Inflammatory macrophage (primary cell): ENCODE data around the gene EFCAB6.

Experiments
- DNase-seq, 2 donors: peaks; one replicate each; pipeline ENCODE4 v3.0.0-alpha.2; 2020 to 2022

EFCAB6 gene

GRCh38 chr22:43828998-43829782 is 17.1 kb upstream of the EFCAB6 start:
- no peak for DNase-seq

- DNase-seq, result no peak
Observed at GRCh38 chr22:43828725-43828997, 16.6 kb upstream of the EFCAB6 start.

DNA sequence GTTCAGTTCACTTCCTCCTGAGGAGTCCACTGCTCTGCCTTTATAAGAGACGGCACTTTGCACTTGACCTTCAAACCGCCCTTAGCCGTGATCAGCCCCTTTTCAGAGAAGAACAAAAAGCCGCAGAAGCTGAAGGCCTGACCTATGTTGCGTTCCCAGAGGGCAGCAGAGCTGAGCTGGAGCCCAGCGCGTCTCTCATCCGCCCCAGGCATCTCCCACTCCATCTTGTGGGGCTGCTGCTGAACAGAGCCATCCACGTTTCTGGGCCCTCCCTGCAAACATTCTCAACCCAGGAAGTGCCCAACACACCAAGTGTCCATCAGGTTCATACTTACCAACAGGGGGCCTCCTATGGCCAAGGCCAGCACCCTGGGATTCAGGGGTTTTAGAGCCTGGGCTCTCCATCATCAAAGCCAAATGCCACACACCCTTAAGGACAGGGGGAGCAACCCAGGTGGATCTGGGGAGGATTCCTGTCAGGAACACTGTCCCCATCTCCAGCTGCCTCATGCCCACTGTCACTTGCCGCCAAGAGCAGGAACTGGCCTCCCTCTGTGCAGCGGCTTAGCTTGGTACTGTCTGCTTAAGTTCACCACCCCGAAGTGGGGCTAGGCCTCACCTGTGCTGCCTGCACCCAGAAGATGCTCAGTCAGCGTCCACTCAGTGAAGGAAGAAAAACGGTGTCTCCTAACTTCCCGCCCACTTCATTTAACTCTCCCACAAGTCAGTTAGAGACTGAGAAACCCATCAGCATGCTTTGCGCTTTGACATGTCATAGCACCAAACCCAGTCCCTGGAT is 16.0 kb upstream of the EFCAB6 start:
- no peak for DNase-seq

DNA sequence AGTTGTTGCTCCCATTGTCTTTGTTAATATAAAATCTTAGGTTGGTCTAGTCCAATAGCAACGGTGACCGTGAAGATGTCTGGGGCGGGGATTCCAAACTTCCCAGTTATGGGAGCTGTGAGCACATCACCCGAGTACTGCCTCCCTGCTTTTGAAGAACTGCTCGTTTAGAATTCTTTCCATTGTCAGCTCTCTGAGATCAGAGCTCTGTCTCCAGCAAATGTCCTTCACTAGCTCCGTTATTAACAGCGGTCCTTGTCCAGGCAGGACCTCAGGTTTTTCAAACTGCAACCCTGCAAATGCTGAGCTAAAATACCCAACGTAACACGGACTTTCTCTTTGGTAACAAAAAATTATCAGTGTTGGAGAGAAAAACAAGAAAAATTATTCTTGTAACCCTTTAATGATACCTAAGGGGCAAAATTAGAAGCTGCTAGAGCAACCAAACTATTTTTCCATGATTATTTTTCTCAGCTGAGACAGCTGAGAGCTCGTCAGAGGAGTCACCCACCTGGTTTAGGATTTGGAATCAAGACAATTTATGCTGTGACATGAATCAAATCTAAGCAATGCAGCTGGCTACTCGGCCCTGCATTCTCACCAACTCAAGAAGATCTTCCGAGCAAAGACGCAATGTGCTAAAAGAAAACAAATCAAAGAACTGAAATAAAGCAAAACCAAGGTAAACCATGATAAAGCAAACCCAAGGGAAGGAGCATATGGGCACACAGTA is 15.1 kb upstream of the EFCAB6 start:
- no peak for DNase-seq

- DNase-seq, result peak in 1 of 2 donors; percentile 4
Observed at GRCh38 chr22:43826142-43827002, 14.3 kb upstream of the EFCAB6 start.

- DNase-seq, result no peak
Observed at GRCh38 chr22:43825651-43826050, 13.5 kb upstream of the EFCAB6 start.

- DNase-seq, result no peak
Observed at GRCh38 chr22:43824724-43825420, 12.8 kb upstream of the EFCAB6 start.

DNA sequence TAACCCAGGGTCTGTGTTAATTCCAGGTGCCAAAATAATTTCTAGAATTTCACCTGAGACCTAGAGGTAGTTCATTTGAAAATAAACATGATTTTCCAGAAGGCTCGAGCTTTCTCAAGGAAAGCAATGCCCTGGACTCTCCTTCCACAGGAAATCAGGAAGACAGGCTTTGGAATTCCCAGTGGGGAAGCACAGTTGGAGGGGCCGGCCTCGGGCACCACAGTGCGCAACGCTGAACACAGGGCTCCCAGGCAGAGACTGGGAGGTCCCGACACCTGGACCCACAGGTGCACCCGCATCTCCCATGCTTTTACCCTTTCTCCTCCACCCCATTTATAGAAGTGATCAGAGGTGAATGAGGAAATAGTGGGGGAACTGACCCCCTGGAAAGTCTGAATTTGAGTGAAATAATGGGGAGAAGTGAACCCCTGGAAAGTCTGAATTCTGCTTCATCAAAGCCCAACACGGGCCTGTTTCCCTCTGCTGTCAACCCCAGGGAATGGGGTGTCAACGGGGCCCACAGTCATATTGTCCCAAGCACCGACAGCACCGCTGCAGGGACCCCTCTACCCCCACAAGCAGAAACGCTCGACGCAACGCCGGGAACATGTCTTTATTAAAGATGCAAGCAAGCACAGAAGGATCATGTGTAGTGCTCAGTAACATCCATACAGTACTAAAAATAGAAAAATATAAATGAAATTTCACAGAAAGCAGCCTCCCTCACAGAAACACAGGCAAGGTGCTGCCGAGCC is 12.0 kb upstream of the EFCAB6 start:
- DNase-seq, result no peak

GRCh38 chr22:43823353-43823908 is 11.3 kb upstream of the EFCAB6 start:
- DNase-seq, result no peak

DNA sequence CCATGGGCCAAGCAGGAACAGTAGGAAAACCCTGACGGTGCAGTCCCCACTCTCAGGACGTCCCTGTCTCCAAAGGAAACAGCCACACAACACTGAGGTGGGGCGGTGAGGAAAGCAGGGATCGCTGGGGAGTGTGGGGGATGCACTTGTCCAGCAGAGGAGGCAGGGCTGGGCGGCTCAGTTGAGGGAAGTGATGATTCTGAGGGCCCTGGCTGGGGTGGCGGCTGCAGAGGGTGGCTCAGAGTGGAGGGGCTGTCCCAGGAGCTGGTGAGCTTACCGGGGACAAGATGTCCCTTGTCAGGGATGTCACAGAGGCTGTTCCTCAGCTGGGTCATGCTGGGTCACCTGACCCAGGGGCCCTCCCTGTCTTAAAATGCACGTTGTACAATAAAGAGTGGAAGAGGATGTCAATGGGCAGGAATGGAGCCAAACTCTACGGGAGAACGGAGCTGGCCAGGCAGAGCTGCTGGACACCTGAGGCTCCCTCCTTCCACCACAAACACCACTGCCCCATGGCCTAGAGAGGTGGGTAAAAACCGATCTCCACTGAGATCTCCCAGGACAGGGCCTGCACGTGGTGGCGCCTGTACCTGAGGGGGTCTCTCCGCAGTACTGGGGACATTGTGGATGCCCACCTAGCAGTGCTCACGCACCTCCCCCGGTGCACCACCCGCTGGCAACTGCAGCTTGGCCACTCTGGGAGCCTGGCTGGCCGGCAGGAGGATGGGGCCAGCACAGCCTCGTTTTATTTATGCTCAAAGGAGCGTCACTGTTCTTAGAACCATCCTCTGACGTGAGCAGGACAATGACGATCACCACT is 9.7 kb upstream of the EFCAB6 start:
- DNase-seq, result no peak

- DNase-seq, result no peak
Observed at GRCh38 chr22:43820651-43821305, 8.7 kb upstream of the EFCAB6 start.

DNA sequence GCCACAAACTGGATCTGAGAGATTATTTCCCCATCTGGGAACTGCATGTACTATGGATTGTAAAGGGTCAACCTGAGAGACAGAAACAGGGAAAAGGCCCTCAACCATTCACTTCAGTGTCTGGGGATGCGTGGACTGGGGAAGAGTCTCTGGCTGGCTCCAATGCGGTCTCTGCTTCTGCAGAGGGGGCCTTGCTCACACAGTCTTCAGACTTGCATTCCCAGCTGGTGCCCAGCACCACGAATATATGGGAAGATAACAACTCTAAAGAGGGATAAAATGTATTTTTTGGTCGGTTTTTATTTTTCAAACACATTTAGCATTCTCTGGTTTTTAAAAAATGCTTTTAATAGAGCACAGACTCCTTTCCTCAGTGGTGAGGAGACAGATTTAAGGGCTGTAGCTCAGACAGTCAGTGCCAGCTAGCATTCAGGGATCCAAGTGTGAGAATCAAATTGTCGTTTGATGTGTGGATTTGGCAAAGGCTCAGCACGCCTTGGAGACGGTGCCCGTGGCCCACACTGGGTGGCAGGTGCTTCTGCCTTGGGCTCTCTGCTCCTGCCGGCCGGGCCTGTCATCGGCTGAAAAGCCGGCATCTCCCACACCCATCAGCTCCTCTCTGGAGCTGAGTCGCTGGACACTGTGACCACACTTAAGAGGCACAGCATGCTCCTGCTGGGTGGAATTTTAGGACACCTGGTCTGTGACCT is 8.0 kb upstream of the EFCAB6 start:
- DNase-seq, result no peak

DNA sequence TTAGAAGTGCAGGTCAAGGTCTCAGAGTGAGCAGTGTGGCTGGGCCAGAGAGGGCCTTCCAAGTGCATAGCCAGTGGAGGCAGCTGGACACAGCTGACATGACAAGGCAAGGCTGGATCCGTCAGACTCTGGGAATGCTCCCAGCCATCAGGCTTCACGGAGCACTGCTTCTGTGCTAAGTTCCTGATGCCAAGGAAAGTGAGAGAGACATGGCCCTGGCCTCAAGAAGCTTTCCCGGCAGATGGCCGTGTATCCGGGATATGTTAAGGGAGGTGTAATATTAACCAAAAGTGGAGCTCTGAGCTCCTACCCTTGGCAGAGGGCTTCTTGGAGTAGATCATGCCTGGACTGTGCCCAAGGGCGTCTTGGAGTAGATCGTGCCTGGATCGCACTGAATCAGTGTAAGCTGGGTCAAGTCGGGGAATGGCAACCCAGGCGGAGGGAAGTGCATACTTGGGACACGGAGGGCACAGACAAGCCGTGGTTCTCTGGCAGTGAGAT is 7.4 kb upstream of the EFCAB6 start:
- DNase-seq, result no peak

GRCh38 chr22:43818981-43819380 is 6.9 kb upstream of the EFCAB6 start:
- DNase-seq, result no peak

GRCh38 chr22:43817402-43817801 is 5.3 kb upstream of the EFCAB6 start:
- DNase-seq, result no peak

DNA sequence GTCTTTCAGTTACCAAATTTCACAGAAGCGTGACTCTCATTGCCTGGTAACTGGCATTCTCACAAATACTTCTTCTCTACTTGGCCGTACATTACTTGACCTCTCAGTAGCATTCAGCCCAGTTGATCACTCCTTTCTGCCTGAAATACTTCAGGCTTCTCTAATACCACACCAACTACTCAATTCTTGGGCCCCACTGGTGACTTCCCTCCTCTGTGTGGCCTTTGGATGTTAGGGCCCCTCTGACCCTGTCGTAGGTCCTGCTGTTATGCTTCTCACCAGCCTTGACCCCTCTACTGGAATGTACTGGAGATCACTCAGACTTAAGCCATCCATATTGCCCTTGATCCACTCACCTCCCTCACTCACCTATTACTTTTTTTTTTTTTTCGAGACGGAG is 2.2 kb upstream of the EFCAB6 start:
- no peak for DNase-seq

DNA sequence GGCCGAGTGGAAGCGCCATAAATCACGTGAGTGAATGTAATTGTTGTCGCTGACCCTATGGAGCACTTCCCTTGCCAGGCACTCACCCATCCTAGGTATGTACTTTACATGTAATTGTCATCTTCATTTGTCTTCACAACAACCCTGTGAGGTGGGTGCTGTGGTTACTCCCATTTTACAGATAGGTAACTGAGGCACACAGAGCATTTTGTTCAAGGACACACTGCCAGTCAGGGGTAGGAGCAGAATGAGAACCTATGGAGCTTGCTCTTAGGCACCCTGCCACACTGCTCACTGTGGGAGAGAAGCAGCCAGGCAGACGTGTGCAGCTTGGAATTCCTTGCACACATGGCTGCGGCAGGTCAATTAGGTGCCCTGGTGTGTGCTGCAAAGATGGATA is 785 bp upstream of the EFCAB6 start:
- no peak for DNase-seq

DNA sequence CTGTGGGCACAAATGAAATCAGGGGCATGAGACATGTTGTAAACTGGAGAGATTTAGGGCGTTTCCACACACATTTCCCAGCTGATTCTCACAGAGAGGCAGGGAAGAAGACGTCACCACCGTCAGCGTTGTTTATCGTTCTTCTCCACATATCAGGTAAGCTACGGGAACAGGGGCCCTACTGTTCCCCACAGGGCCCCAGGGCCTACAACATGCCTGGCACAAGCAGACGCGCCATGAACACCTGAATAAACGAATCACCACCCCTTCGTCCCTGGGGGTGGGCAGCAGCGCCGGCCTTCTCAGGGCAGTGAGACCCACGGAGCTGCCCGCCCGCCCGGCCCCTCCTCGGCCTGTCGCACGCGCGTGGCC is 342 bp downstream of the EFCAB6 start:
- peak in 1 of 2 donors; percentile 7 for DNase-seq
